ENCODE measurements around the gene TSPAN18.

GRCh38 chr11:44699497-44700408 lies 27.0 kb upstream of the TSPAN18 start:
- TF ChIP-seq CTCF (IDR thresholded peaks at IDR 0.05 in 4 of 5, conservative IDR thresholded peaks at IDR 0.05 in 1 of 5) (no peak), POLR2A (IDR thresholded peaks at IDR 0.05) (no peak)

All from gastrocnemius medialis (tissue), 4 donors.